HepG2 (cell line): ENCODE measurements around the gene SRGAP3. TPM values are rescaled to one million over a fixed set of nuclear protein-coding genes. Genes with fewer than 3 reads are reported as not detected.
A peak's percentile ranks its signal among the peaks of the same experiment; 100 is the strongest.

Source experiments
- ATF1 ChIP-seq: IDR thresholded peaks from 2 replicates; pipeline ENCODE4 v1.6.1; 2016; ENCODE audit warnings: mild to moderate bottlenecking, control low read depth
- CBX5 ChIP-seq: sonication (generic); formaldehyde crosslinking; IDR thresholded peaks from 2 replicates; pipeline ENCODE4 v1.4.0; 2020; ENCODE audit warnings: missing genetic modification reagents, borderline replicate concordance
- HOXA7 ChIP-seq: sonication (generic); formaldehyde crosslinking; IDR thresholded peaks from 2 replicates; pipeline ENCODE4 v1.8.1; 2022; ENCODE audit warnings: mild to moderate bottlenecking, missing genetic modification reagents, moderate library complexity
- KLF11 ChIP-seq: IDR thresholded peaks from 2 replicates; pipeline ENCODE4 v1.6.1; 2016; ENCODE audit warnings: missing compliant biosample characterization
- PLRG1 ChIP-seq: fragments of 450-650 bp; conservative IDR thresholded peaks from 2 replicates; pipeline ENCODE4 v1.6.1; 2016
- RAD21 ChIP-seq: fragments of 450-650 bp; formaldehyde crosslinking; IDR thresholded peaks from 2 replicates; pipeline ENCODE4 v1.5.0; 2020; ENCODE audit warnings: mild to moderate bottlenecking
- RNF219 ChIP-seq: sonication (generic); formaldehyde crosslinking; IDR thresholded peaks from 2 replicates; pipeline ENCODE4 v1.5.0; 2020; ENCODE audit warnings: mild to moderate bottlenecking, missing genetic modification reagents
- ZNF12 ChIP-seq: sonication (generic); formaldehyde crosslinking; IDR thresholded peaks from 2 replicates; pipeline ENCODE4 v1.5.0; 2020; ENCODE audit warnings: missing genetic modification reagents
- ZNF232 ChIP-seq: sonication (generic); formaldehyde crosslinking; IDR thresholded peaks from 2 replicates; pipeline ENCODE4 v1.4.0; 2020; ENCODE audit warnings: missing genetic modification reagents, borderline replicate concordance
- ZNF256 ChIP-seq: sonication (generic); formaldehyde crosslinking; conservative IDR thresholded peaks from 2 replicates; pipeline ENCODE4 v1.4.0; 2020; ENCODE audit warnings: missing genetic modification reagents
- ZNF567 ChIP-seq: sonication (generic); formaldehyde crosslinking; IDR thresholded peaks from 2 replicates; pipeline ENCODE4 v1.8.1; 2023; ENCODE audit warnings: mild to moderate bottlenecking, missing genetic modification reagents, borderline replicate concordance
- ZNF776 ChIP-seq: sonication (generic); formaldehyde crosslinking; IDR thresholded peaks from 2 replicates; pipeline ENCODE4 v1.4.0; 2020; ENCODE audit warnings: mild to moderate bottlenecking, missing genetic modification reagents
- ZNF777 ChIP-seq: sonication (generic); formaldehyde crosslinking; IDR thresholded peaks from 2 replicates; pipeline ENCODE4 v1.4.0; 2020; ENCODE audit warnings: missing genetic modification reagents
- ZSCAN12 ChIP-seq: sonication (generic); formaldehyde crosslinking; IDR thresholded peaks from 2 replicates; pipeline ENCODE4 v1.9.0; 2021; ENCODE audit warnings: mild to moderate bottlenecking, missing genetic modification reagents
- polyA plus RNA-seq, 8 experiments: library from polyadenylated mRNA; depleted of rRNA in 3 of 8; stranded (reverse) in 7 of 8; unstranded in 1 of 8; fragments of >200 nt; fragmentation: Illumina TruSeq in 4 of 8; extraction: Trizol in 4 of 8; gene quantifications; 2 replicates each; pipeline versions ENCODE4 v1.2.1 to v1.2.3, GENCODE V29; 2011 to 2016; ENCODE audit warnings: low read depth in 4 of 8, missing spikeins in 1 of 8, mixed read lengths in 1 of 8; ENCODE audit not compliant: insufficient read depth in 1 of 8
- total RNA-seq, 5 experiments: library from RNA; depleted of rRNA; stranded (reverse); fragments of >200 nt; fragmentation: Illumina TruSeq; extraction: Trizol; gene quantifications; 2 replicates each; pipeline ENCODE4 v1.2.3, GENCODE V29; 2016; ENCODE audit warnings: low read depth in 1 of 5
- TF ChIP-seq, protein P1 (sequence below): sonication (generic); formaldehyde crosslinking; IDR thresholded peaks from 2 replicates; pipeline ENCODE4 v1.9.0; 2021; ENCODE audit warnings: missing genetic modification reagents, borderline replicate concordance
- TF ChIP-seq, protein P2 (sequence below): IDR thresholded peaks from 2 replicates; pipeline ENCODE4 v1.6.1; 2016
- TF ChIP-seq, protein P3 (sequence below): sonication (generic); formaldehyde crosslinking; IDR thresholded peaks from 2 replicates; pipeline ENCODE4 v1.4.0; 2020; ENCODE audit warnings: mild to moderate bottlenecking, missing genetic modification reagents
- TF ChIP-seq, protein P4 (sequence below): IDR thresholded peaks from 2 replicates; pipeline ENCODE4 v1.6.1; 2016; ENCODE audit warnings: missing genetic modification reagents, missing compliant biosample characterization
- TF ChIP-seq, protein P5 (sequence below): sonication (generic); formaldehyde crosslinking; IDR thresholded peaks from 2 replicates; pipeline ENCODE4 v1.5.0; 2020; ENCODE audit warnings: missing genetic modification reagents, mild to moderate bottlenecking, borderline replicate concordance

Gene SRGAP3
- total and polyA plus RNA-seq, 2 of the 13 experiments (the other 11 are each of a cell fraction or from before 2014, with no cell fraction given): 1.2 to 1.4 TPM

- TF ChIP-seq ATF1 (CRISPR knock-in tag) (peak; percentile 99), ZSCAN12 (CRISPR knock-in tag) (no peak), ZNF567 (no peak), PLRG1 (no peak), ZNF777 (CRISPR knock-in tag) (no peak), HOXA7 (no peak), ZNF776 (CRISPR knock-in tag) (no peak), ZNF12 (CRISPR knock-in tag) (no peak), ZNF256 (no peak), KLF11 (no peak), RAD21 (CRISPR knock-in tag) (0 out of 2 replicates have a peak, but pooled peaks have one; percentile 23), CBX5 (CRISPR knock-in tag) (peak; percentile 48; the same call in 1 of the 2 replicates), ZNF232 (no peak), RNF219 (CRISPR knock-in tag) (no peak)
- TF ChIP-seq, protein P1, sequence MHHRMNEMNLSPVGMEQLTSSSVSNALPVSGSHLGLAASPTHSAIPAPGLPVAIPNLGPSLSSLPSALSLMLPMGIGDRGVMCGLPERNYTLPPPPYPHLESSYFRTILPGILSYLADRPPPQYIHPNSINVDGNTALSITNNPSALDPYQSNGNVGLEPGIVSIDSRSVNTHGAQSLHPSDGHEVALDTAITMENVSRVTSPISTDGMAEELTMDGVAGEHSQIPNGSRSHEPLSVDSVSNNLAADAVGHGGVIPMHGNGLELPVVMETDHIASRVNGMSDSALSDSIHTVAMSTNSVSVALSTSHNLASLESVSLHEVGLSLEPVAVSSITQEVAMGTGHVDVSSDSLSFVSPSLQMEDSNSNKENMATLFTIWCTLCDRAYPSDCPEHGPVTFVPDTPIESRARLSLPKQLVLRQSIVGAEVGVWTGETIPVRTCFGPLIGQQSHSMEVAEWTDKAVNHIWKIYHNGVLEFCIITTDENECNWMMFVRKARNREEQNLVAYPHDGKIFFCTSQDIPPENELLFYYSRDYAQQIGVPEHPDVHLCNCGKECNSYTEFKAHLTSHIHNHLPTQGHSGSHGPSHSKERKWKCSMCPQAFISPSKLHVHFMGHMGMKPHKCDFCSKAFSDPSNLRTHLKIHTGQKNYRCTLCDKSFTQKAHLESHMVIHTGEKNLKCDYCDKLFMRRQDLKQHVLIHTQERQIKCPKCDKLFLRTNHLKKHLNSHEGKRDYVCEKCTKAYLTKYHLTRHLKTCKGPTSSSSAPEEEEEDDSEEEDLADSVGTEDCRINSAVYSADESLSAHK (CRISPR knock-in tag): no peak
- TF ChIP-seq, protein P2, sequence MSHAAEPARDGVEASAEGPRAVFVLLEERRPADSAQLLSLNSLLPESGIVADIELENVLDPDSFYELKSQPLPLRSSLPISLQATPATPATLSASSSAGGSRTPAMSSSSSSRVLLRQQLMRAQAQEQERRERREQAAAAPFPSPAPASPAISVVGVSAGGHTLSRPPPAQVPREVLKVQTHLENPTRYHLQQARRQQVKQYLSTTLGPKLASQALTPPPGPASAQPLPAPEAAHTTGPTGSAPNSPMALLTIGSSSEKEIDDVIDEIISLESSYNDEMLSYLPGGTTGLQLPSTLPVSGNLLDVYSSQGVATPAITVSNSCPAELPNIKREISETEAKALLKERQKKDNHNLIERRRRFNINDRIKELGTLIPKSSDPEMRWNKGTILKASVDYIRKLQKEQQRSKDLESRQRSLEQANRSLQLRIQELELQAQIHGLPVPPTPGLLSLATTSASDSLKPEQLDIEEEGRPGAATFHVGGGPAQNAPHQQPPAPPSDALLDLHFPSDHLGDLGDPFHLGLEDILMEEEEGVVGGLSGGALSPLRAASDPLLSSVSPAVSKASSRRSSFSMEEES (CRISPR knock-in tag): no peak
- TF ChIP-seq, protein P3, sequence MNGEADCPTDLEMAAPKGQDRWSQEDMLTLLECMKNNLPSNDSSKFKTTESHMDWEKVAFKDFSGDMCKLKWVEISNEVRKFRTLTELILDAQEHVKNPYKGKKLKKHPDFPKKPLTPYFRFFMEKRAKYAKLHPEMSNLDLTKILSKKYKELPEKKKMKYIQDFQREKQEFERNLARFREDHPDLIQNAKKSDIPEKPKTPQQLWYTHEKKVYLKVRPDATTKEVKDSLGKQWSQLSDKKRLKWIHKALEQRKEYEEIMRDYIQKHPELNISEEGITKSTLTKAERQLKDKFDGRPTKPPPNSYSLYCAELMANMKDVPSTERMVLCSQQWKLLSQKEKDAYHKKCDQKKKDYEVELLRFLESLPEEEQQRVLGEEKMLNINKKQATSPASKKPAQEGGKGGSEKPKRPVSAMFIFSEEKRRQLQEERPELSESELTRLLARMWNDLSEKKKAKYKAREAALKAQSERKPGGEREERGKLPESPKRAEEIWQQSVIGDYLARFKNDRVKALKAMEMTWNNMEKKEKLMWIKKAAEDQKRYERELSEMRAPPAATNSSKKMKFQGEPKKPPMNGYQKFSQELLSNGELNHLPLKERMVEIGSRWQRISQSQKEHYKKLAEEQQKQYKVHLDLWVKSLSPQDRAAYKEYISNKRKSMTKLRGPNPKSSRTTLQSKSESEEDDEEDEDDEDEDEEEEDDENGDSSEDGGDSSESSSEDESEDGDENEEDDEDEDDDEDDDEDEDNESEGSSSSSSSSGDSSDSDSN (CRISPR knock-in tag): peak; percentile 36; the same call in 1 of the 2 replicates
- TF ChIP-seq, protein P4, sequence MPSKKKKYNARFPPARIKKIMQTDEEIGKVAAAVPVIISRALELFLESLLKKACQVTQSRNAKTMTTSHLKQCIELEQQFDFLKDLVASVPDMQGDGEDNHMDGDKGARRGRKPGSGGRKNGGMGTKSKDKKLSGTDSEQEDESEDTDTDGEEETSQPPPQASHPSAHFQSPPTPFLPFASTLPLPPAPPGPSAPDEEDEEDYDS: peak; percentile 69; the same call in 1 of the 2 replicates
- TF ChIP-seq, protein P5, sequence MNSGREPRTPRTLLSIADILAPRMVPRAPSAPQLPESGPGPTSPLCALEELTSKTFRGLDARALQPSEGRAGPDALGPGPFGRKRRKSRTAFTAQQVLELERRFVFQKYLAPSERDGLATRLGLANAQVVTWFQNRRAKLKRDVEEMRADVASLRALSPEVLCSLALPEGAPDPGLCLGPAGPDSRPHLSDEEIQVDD (CRISPR knock-in tag): no peak
These were observed 286.2 kb downstream of the SRGAP3 start, which contains the start of gene RAD18 (continued) for GRCh38 chr3:8963137-8963853.
